LoVo (cell line): ENCODE results near the gene AAK1.

Experiments
- DNase-seq: peaks from one replicate; pipeline ENCODE4 v3.0.0-alpha.2; 2016; ENCODE audit warnings: low spot score

The AAK1 gene

GRCh38 chr2:69489793-69490192, 153.7 kb downstream of the AAK1 start:
- DNase-seq, result no peak

DNA sequence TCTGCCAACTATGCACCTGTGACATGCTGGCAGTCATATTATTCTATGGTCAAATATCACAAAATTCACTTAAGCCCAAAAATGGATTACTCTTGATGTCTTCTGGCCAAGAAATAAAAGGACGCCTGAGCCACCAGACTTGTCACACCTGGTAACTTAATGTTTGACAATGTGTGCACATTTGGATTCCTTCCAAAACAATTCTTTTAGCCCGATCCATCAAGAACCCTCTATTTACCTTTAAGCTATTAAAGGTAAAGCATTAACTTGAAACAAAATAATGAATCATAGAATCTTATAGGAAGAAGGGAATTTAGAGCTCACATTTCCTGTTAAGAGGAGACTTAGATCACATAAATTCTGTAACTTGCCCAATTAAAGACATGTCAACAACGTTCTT, 159.8 kb downstream of the AAK1 start:
- peak; percentile 88 for DNase-seq

DNA sequence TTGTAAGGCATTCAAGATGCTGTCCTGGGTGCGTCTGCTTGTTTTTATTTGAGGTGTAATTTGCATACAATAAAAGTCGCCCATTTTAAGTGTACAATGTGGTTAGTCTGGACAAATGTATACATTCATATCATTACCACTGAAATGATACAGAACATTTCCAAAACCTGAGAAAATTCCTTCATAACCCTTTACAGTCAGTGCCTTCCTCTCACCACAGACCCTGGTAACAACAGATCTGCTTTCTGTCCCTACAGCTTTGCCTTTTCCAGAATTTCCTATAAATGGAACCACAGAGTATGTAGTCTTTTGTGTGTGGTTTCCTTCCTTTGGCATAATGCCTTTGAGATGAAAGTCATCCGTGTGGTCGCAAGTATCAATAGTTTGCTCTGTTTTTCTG, 160.5 kb downstream of the AAK1 start:
- DNase-seq, result peak; percentile 12

- no peak for DNase-seq
These were observed 161.1 kb downstream of the AAK1 start for GRCh38 chr2:69482471-69482870.

- DNase-seq, result no peak
These were observed 162.1 kb downstream of the AAK1 start for GRCh38 chr2:69481421-69481820.

DNA sequence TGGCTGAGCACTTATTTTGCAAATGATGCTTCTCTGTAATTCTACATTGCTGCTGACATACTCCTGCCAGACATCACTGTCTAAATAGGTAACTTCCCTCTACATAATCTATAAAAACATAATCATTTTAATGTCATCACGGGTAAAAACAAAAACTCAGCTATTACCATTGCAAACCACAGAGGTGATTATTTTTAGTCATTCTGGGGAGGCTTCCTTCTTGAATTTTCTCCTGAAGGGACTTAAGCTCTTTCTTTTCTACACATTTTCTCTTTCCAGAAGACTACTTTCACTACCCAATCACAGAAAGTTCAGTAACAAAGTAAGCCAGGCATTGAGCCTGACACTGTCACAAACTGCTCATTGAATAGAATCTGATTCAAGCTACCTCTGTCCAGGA, 165.9 kb downstream of the AAK1 start:
- no peak for DNase-seq

DNA sequence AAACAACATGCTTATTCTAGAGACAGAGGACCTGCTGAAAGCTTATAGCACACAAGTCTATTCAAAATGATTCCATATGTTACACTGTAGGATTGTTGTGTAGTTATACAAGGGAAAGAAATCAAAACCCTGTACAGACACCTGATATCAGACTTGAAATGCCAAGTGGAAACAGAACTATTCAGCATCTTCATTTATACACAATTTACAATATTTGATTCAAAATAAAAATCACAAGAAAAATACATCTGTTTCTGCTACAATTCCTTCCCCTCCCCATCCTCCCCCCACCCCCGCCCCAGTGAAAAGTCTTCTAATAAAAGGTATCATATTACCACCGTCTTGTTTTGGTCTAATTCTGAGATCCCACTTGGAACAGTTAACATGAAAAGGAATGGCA, 168.9 kb downstream of the AAK1 start:
- DNase-seq, result no peak

- no peak for DNase-seq
These were observed 171.7 kb downstream of the AAK1 start for GRCh38 chr2:69471793-69472192.

GRCh38 chr2:69470911-69471310, 172.6 kb downstream of the AAK1 start:
- DNase-seq, result no peak

DNA sequence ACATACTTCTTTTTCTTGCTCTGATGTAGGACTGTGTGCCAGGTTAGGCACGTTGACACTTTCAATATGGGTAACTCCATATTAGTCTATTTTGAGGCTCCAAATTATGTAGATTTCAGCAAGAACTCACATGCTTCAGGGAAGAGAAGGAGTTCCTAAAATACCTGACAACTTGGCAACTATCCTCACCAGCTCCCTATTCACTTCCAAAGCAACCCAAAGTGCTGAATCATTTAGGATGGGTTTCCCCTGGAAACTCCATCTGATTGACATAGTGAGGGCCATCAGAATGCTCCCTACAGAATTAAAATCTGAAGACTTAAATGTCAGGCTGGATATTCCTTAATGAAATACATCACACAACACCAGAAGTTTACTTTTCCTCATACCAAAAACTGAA, 173.8 kb downstream of the AAK1 start:
- DNase-seq, result no peak

DNA sequence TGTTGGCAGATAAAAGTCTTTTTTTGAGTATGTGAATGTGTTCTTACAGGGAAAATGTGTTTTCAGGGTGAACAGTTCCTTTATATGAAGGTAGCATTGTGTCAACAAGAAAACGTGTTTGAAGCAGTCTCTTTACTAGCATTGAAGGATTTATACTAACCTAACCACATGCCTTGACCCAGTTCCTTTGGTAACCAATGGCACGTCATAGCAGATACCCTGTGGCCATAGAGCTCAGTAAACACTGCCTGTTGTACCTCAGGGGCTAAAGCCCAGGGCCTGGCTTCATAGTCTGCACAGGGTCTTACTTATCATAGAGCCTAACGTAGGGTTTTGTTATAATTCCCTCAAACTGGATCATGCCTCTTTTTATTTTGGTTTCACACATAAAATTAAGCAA, 174.2 kb downstream of the AAK1 start:
- no peak for DNase-seq

DNA sequence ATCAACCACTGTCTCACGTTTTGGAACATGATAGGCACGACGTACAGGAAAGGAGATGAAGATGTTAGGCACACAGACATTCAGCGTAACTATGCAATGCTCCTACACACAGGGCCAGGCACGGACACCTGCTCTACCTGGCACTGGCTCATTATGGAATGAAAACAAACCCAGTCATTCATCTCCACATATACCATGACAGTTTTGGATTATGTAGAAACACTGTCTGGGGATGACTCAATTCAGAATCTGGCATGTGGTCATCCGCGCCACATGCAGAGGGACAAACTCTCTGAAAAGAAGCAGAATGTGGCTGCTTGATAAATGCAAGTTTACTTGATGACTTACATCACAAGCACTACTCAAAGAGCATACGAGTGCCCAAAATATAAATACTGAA, 176.8 kb downstream of the AAK1 start:
- DNase-seq, result no peak

- no peak for DNase-seq
These were observed 177.8 kb downstream of the AAK1 start for GRCh38 chr2:69465513-69466456.

- DNase-seq, result no peak
These were observed 179.0 kb downstream of the AAK1 start for GRCh38 chr2:69464575-69464974.

DNA sequence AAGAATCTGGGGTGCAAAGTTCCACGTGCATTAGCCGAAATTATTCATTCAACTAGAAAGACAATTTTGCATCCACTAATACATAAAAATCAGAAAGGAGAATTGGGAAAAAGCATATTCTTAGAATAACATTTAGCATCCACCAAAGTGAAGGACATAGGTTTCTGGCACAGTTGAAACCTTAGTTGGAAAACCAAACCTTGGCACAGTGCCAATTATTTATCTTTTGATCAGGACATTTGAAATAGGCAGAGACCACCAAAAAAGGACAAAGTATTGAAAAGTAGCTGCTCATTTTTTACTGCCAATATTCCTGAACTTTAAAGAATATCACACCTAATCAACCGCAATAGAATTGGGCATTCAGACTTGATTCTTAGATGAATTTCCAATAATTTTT, 180.8 kb downstream of the AAK1 start:
- DNase-seq, result no peak

DNA sequence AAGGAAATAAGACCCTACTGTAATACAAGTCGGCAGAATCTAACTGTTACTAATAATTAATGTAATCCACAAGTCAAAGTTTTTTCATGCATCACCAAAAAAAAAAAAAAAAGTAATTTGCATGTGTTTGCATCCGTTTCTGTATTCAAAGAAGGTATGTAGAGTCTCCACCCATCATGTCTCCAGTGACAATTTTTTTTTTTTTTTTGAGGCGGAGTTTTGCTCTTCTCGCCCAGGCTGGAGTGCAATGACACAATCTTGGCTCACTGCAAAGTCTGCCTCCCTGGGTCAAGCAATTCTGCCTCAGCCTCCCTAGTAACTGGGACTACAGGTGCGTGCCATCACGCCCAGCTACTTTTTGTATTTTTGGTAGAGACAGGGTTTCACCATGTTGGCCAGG, 182.1 kb downstream of the AAK1 start:
- DNase-seq, result no peak

GRCh38 chr2:69459936-69460335, 183.6 kb downstream of the AAK1 start:
- DNase-seq, result no peak

GRCh38 chr2:69456950-69457445, 186.5 kb downstream of the AAK1 start:
- no peak for DNase-seq

DNA sequence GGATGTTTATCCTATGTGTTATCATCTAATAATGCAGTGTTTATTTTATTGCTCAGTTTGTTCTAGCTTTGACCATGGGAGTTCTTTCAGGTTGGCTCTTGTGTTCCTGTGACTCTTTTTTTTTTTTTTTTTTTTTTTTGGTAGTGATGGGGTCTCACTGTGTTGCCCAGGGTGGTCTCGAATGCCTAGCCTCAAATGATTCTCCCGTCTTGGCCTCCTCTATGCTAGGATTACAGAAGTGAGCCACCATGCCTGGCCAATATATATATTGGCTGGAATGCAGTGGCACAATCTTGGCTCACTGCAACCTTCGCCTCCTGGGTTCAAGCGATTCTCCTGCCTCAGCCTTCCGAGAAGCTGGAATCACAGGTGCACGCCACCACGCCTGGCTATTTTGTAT, 187.4 kb downstream of the AAK1 start:
- DNase-seq, result no peak

DNA sequence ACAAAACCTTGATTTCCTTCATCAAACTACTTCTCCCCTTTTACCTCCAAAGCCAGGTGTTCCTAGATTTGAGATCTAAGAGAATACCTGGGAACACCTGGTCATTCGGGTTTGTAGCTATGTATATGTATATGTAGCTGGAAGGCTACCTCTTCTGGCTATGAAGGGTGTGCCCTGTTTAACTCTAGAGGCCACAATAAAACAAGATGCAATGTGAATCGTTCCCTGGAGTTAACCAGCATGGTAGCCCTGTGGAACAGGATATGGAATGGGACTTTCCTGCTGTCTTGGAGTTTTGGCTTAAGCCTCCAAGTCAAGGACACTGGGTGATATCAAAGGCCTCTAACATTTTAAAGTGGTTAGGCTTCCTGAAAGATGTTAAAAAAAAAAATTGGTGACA, 188.6 kb downstream of the AAK1 start:
- DNase-seq, result no peak

DNA sequence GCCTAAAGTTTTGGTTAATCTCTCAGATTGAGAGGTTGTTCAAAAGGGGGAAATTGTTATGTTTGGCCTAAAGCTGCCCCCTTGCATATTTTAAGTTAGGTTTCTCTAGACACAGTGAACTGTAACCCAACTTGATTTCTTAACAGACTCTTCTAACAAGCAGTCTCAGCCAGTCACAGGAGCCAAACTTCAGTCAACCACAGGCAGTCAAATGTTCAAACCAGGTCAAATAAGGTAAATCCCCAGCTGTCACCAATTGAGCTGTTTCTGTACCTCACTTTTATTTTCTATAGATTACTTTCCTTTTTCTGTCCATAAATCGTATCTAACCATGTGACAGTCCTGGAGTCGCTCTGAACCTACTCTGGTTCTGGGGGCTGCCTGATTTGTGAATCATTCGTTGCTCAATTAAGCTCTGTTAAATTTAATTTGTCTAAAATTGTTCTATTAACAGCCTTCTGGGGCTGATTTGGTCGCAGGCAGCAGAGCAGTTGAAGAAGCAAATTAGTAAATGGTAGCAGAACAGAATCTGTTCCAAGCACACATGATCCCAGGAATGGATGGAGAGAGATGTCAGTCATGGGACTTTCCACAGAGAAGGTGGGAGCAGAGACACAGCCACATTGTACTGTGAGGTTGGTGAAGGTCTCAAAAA, 189.9 kb downstream of the AAK1 start:
- DNase-seq, result no peak

DNA sequence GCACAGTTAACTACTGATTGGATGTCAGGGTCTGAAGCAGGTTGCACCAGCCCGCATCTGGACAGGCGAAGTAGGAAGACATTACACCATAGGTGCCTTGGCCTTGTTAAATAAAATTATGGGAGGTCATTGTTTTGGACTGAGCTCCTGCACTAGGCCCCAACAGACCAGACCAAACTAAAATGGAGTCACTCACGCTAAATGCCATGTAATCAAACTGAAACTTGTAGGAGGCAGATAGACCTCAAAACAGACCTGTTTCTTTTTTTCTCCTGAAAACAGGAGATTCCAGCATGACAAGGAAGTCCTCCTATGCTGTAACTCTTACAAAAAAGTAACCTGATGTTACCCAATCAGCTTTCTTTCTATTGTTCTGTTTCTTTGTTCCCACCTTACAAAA, 190.9 kb downstream of the AAK1 start:
- no peak for DNase-seq

GRCh38 chr2:69450735-69451416, 192.7 kb downstream of the AAK1 start:
- DNase-seq, result no peak
